Mucosa of gallbladder (tissue), 1 donor: ENCODE results near the gene KCNH1. TPM values are rescaled to one million over a fixed set of nuclear protein-coding genes. Genes with fewer than 3 reads are reported as not detected.
"Not testable (repeated sequence)": the region's sequence is repeated elsewhere in the genome, so short reads cannot be mapped to it uniquely, and the experiment has no call there.

Source experiments
- DNase-seq: peaks from one replicate; pipeline ENCODE4 v3.0.0-alpha.2; 2020; ENCODE audit warnings: low spot score
- total RNA-seq: library from RNA; stranded (reverse); gene quantifications from one replicate; pipeline ENCODE4 v1.2.1, GENCODE V29; 2021
- donor health status: DM: no; HTN: no; CAD: no.

KCNH1 gene
- total RNA-seq, 1 donor from 2014 or later, result 1.4 TPM

- no peak for DNase-seq
Measured at GRCh38 chr1:211101481-211101880, 32.5 kb downstream of the KCNH1 start.

- no peak for DNase-seq
Measured at GRCh38 chr1:211099393-211099792, 34.6 kb downstream of the KCNH1 start.

- no peak for DNase-seq
Measured at GRCh38 chr1:211095381-211095780, 38.6 kb downstream of the KCNH1 start.

GRCh38 chr1:211092955-211093354, 41.0 kb downstream of the KCNH1 start:
- DNase-seq, result no peak

- DNase-seq, result no peak
Measured at GRCh38 chr1:211091867-211092266, 42.1 kb downstream of the KCNH1 start.

- no peak for DNase-seq
Measured at GRCh38 chr1:211089536-211089935, 44.4 kb downstream of the KCNH1 start.

- DNase-seq, result no peak
Measured at GRCh38 chr1:211088156-211088555, 45.8 kb downstream of the KCNH1 start.

GRCh38 chr1:211082824-211083223, 51.1 kb downstream of the KCNH1 start:
- DNase-seq, result no peak

GRCh38 chr1:211081447-211081846, 52.5 kb downstream of the KCNH1 start:
- not testable (repeated sequence) for DNase-seq

GRCh38 chr1:211068976-211069375, 65.0 kb downstream of the KCNH1 start:
- DNase-seq, result no peak

GRCh38 chr1:211066781-211067384, 67.1 kb downstream of the KCNH1 start:
- DNase-seq, result no peak

GRCh38 chr1:211041838-211042237, 92.1 kb downstream of the KCNH1 start:
- DNase-seq, result not testable (repeated sequence)

- DNase-seq, result no peak
Measured at GRCh38 chr1:211037095-211037494, 96.9 kb downstream of the KCNH1 start.

GRCh38 chr1:211036381-211037060, 97.4 kb downstream of the KCNH1 start:
- no peak for DNase-seq

- no peak for DNase-seq
Measured at GRCh38 chr1:211035821-211036380, 98.0 kb downstream of the KCNH1 start.

- no peak for DNase-seq
Measured at GRCh38 chr1:211033921-211034525, 99.9 kb downstream of the KCNH1 start.

- DNase-seq, result no peak
Measured at GRCh38 chr1:211024901-211025300, 109.0 kb downstream of the KCNH1 start.

- no peak for DNase-seq
Measured at GRCh38 chr1:211019266-211019665, 114.7 kb downstream of the KCNH1 start.

- no peak for DNase-seq
Measured at GRCh38 chr1:211018690-211019089, 115.3 kb downstream of the KCNH1 start.

- DNase-seq, result no peak
Measured at GRCh38 chr1:211017075-211017718, 116.8 kb downstream of the KCNH1 start.

GRCh38 chr1:211014275-211014674, 119.7 kb downstream of the KCNH1 start:
- DNase-seq, result no peak
